Dendritic cell treated with granulocyte-macrophage colony-stimulating factor and Interleukin-4, amounts not matched to agents 40 ng/mL and 50 ng/mL, for 4 days (primary cell): ENCODE measurements around the gene ZNF658.
"Not testable (repeated sequence)": the region's sequence is repeated elsewhere in the genome, so short reads cannot be mapped to it uniquely, and the experiment has no call there.

Experiments
- H3K27ac Mint-ChIP-seq: one replicate; pipeline ENCODE4 v1.8.0; 2022; ENCODE audit warnings: mild to moderate bottlenecking, mixed read lengths
- H3K27me3 Mint-ChIP-seq: one replicate; pipeline ENCODE4 v1.8.0; 2022; ENCODE audit warnings: mild to moderate bottlenecking, mixed read lengths
- H3K36me3 Mint-ChIP-seq: one replicate; pipeline ENCODE4 v1.8.0; 2022; ENCODE audit warnings: low read depth, mixed read lengths
- H3K4me1 Mint-ChIP-seq: one replicate; pipeline ENCODE4 v1.8.0; 2022; ENCODE audit warnings: low read depth, mixed read lengths
- H3K4me3 Mint-ChIP-seq: one replicate; pipeline ENCODE4 v1.8.0; 2022; ENCODE audit warnings: mild to moderate bottlenecking, moderate library complexity, mixed read lengths
- H3K9me3 Mint-ChIP-seq: one replicate; pipeline ENCODE4 v1.8.0; 2022; ENCODE audit warnings: mixed read lengths
- intact Hi-C: fragments of 100-400 bp; cut with micrococcal nuclease; formaldehyde crosslinking; loops from one replicate; pipeline ENCODE4 v1.15.0; 2022

ZNF658 gene

GRCh38 chr9:66952576-66952975 lies 52.1 kb downstream of the ZNF658 start:
- H3K9me3 Mint-ChIP-seq, H3K4me3 Mint-ChIP-seq, H3K27me3 Mint-ChIP-seq, intact Hi-C loops, H3K27ac Mint-ChIP-seq, H3K4me1 Mint-ChIP-seq, H3K36me3 Mint-ChIP-seq: not testable (repeated sequence)
